ENCODE results near the gene FRAT2.
A peak's percentile ranks its signal among the peaks of the same experiment; 100 is the strongest.

The FRAT2 gene

DNA sequence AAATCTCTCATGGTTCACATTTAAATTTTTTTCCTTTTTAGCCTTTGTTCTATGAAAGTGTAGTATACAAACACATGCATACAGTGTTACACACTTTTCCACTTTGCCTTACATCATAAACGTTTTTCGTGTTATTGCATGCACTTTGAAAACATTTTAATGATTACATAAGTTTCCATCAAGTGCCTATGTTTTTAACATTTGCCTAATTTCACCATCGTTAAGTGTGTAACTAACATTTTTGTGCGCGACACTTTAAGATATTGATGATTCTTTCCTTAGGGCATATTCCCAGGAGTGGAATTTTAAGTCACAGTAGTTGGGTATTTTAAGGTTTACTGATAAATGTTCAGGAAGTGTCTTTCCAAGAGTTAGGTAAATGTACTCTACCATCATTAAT, 1.5 kb upstream of the FRAT2 start:
- WGBS (ENCODE audit: insufficient coverage, insufficient read length): no CpG with 5 or more reads among the region's 5 CpGs
- Histone ChIP-seq H3K9me3 (ENCODE audit: control insufficient read depth, insufficient read depth, low read length) (no peaks in the 10 kb centered on the region), H3K27ac (ENCODE audit: low read length) (no peak overlapping the region), H3K36me3 (ENCODE audit: control insufficient read depth, insufficient read depth, low read length) (0 out of 2 replicates have a peak, but pooled peaks cover 4% of the 10 kb centered on the region), H3K4me3 (ENCODE audit: low read length) (no peak overlapping the region), H3K4me1 (ENCODE audit: control insufficient read depth, insufficient read depth, low read length) (no peaks in the 10 kb centered on the region), H3K27me3 (ENCODE audit: control insufficient read depth, insufficient read depth, low read length) (no peaks in the 10 kb centered on the region)
- DNase-seq (ENCODE audit: low read depth, low spot score): no peak

- Histone ChIP-seq H3K36me3 (ENCODE audit: control insufficient read depth, insufficient read depth, low read length) (0 out of 2 replicates have a peak, but pooled peaks cover 4% of the 10 kb centered on the region), H3K27me3 (ENCODE audit: control insufficient read depth, insufficient read depth, low read length) (no peaks in the 10 kb centered on the region), H3K27ac (ENCODE audit: low read length) (no peak overlapping the region), H3K4me3 (ENCODE audit: low read length) (peak overlapping the region; percentile 98; the same call in 1 of the 2 replicates), H3K9me3 (ENCODE audit: control insufficient read depth, insufficient read depth, low read length) (no peaks in the 10 kb centered on the region), H3K4me1 (ENCODE audit: control insufficient read depth, insufficient read depth, low read length) (no peaks in the 10 kb centered on the region)
- WGBS (ENCODE audit: insufficient coverage, insufficient read length): no CpG with 5 or more reads among the region's 25 CpGs
- DNase-seq (ENCODE audit: low read depth, low spot score): no peak
Observed at GRCh38 chr10:97335188-97335619, 675 bp upstream of the FRAT2 start.

DNA sequence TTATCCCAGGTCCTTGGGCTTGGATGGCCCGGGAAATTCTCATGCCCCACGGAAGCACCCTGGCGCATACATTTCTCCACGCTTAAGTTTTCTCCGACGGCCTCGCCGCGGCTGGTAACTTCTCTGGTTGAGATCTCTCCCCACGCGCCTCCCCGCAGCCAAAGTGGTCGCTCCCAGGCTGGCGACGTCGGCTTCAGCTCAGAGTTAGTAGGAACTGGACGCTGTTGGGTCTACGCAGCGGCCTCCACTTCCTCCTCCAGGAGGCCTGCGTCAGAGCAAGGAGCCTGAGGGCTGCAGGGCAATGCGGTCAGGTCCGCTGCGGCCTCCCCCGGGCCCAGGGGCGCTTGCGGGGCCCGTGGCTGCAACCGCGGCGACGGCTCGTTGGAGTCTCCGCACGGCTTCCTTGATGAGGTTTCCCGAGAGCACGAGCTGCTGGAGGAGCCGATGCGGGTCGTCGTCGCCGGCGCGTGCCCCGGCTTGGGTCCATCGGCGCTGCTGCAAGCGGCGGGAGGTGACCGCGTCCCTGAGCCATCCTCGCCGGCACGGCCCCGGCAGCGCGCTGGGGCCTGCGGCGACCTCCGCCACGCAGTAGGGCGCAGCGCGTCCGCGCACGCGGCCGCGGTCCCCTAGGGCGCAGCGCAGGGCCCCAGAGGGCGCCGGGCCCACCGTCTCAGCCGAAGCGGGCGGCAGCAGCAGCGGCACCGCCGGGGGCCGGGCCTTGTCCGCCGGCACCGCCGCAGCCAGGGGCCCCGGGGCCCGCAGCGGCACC, 744 bp downstream of the FRAT2 start:
- H3K4me3 ChIP-seq (ENCODE audit: low read length): peak overlapping the region; percentile 98

GRCh38 chr10:97333351-97333600, 1.3 kb downstream of the FRAT2 start:
- no peaks in the 10 kb centered on the region for H3K27me3 ChIP-seq (ENCODE audit: control insufficient read depth, insufficient read depth, low read length)
- H3K4me3 ChIP-seq (ENCODE audit: low read length): peak overlapping the region; percentile 98; the same call in 1 of the 2 replicates
- H3K27ac ChIP-seq (ENCODE audit: low read length): no peak overlapping the region
- no peaks in the 10 kb centered on the region for H3K9me3 ChIP-seq (ENCODE audit: control insufficient read depth, insufficient read depth, low read length)
- H3K36me3 ChIP-seq (ENCODE audit: control insufficient read depth, insufficient read depth, low read length): peaks cover 8% of the 10 kb centered on the region; the same call in 1 of the 2 replicates
- no peak for DNase-seq (ENCODE audit: low read depth, low spot score)
- no peaks in the 10 kb centered on the region for H3K4me1 ChIP-seq (ENCODE audit: control insufficient read depth, insufficient read depth, low read length)
- no CpG with 5 or more reads among the region's 7 CpGs for WGBS (ENCODE audit: insufficient coverage, insufficient read length)

More for the DNA sequence above, 744 bp downstream of the FRAT2 start:
- H3K27me3 ChIP-seq (ENCODE audit: control insufficient read depth, insufficient read depth, low read length): no peaks in the 10 kb centered on the region
- no peak overlapping the region for H3K27ac ChIP-seq (ENCODE audit: low read length)
- DNase-seq (ENCODE audit: low read depth, low spot score): no peak
- no CpG with 5 or more reads among the region's 89 CpGs for WGBS (ENCODE audit: insufficient coverage, insufficient read length)
- no peaks in the 10 kb centered on the region for H3K4me1 ChIP-seq (ENCODE audit: control insufficient read depth, insufficient read depth, low read length)
- H3K36me3 ChIP-seq (ENCODE audit: control insufficient read depth, insufficient read depth, low read length): peaks cover 8% of the 10 kb centered on the region; the same call in 1 of the 2 replicates
- no peaks in the 10 kb centered on the region for H3K9me3 ChIP-seq (ENCODE audit: control insufficient read depth, insufficient read depth, low read length)

DNA sequence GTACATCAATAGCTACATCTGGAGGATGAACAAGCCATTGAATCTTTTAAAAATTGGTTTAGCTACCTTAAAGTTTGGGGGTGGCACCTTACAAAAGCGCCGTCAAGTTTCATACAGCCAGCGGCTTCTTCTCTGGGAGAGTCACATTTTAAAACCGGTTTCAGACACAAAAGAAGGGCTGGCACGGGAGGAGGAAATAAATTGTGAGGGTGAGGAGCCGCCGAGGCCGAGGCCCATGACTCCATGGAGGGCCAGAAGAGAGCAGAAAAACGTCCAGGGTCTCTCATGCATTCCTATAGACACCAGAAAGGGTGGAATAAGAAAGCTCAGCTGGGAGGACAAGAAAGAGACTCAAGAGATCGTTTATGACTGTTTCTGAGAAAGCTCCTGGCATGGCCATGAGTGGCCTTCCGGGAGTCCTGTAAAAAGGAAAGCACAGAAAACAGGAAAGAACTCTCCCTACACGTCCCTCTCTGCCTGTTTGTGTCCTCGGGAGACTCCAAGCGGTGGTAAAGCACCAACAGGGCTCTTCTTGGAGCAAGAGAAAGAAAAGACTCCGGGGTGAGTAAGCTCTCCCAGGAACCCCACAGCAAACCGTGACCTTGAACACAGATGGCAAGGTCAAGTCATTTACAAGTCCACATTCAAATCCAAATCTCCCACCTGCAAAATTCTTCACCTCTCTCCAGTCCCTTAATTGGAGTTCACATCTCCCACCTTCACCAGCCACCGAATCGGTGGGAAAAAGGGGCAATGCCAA, 1.8 kb downstream of the FRAT2 start:
- H3K4me1 ChIP-seq (ENCODE audit: control insufficient read depth, insufficient read depth, low read length): no peaks in the 10 kb centered on the region
- WGBS (ENCODE audit: insufficient coverage, insufficient read length): no CpG with 5 or more reads among the region's 18 CpGs
- peaks cover 8% of the 10 kb centered on the region; the same call in 1 of the 2 replicates for H3K36me3 ChIP-seq (ENCODE audit: control insufficient read depth, insufficient read depth, low read length)
- no peak overlapping the region for H3K27ac ChIP-seq (ENCODE audit: low read length)
- no peaks in the 10 kb centered on the region for H3K9me3 ChIP-seq (ENCODE audit: control insufficient read depth, insufficient read depth, low read length)
- no peaks in the 10 kb centered on the region for H3K27me3 ChIP-seq (ENCODE audit: control insufficient read depth, insufficient read depth, low read length)
- DNase-seq (ENCODE audit: low read depth, low spot score): no peak
- H3K4me3 ChIP-seq (ENCODE audit: low read length): peak overlapping the region; percentile 98; the same call in 1 of the 2 replicates

GRCh38 chr10:97331153-97331703, 3.3 kb downstream of the FRAT2 start:
- H3K4me1 ChIP-seq (ENCODE audit: control insufficient read depth, insufficient read depth, low read length): no peaks in the 10 kb centered on the region
- H3K36me3 ChIP-seq (ENCODE audit: control insufficient read depth, insufficient read depth, low read length): peaks cover 8% of the 10 kb centered on the region; the same call in 1 of the 2 replicates
- no peaks in the 10 kb centered on the region for H3K27me3 ChIP-seq (ENCODE audit: control insufficient read depth, insufficient read depth, low read length)
- DNase-seq (ENCODE audit: low read depth, low spot score): no peak
- no peak overlapping the region for H3K4me3 ChIP-seq (ENCODE audit: low read length)
- no CpG with 5 or more reads among the region's 6 CpGs for WGBS (ENCODE audit: insufficient coverage, insufficient read length)
- H3K9me3 ChIP-seq (ENCODE audit: control insufficient read depth, insufficient read depth, low read length): no peaks in the 10 kb centered on the region
- H3K27ac ChIP-seq (ENCODE audit: low read length): no peak overlapping the region

GRCh38 chr10:97329766-97330165, 4.8 kb downstream of the FRAT2 start:
- Histone ChIP-seq H3K4me1 (ENCODE audit: control insufficient read depth, insufficient read depth, low read length) (0 out of 2 replicates have a peak, but pooled peaks cover 2% of the 10 kb centered on the region), H3K27ac (ENCODE audit: low read length) (no peak overlapping the region)

GRCh38 chr10:97328646-97329453, 5.7 kb downstream of the FRAT2 start:
- no peak overlapping the region for H3K27ac ChIP-seq (ENCODE audit: low read length)
- WGBS (ENCODE audit: insufficient coverage, insufficient read length): no CpG with 5 or more reads among the region's 3 CpGs
- peaks cover 6% of the 10 kb centered on the region; the same call in 1 of the 2 replicates for H3K36me3 ChIP-seq (ENCODE audit: control insufficient read depth, insufficient read depth, low read length)
- 0 out of 2 replicates have a peak, but pooled peaks cover 2% of the 10 kb centered on the region for H3K4me1 ChIP-seq (ENCODE audit: control insufficient read depth, insufficient read depth, low read length)
- H3K4me3 ChIP-seq (ENCODE audit: low read length): no peak overlapping the region
- no peaks in the 10 kb centered on the region for H3K9me3 ChIP-seq (ENCODE audit: control insufficient read depth, insufficient read depth, low read length)
- no peaks in the 10 kb centered on the region for H3K27me3 ChIP-seq (ENCODE audit: control insufficient read depth, insufficient read depth, low read length)
- DNase-seq (ENCODE audit: low read depth, low spot score): no peak

More at GRCh38 chr10:97329766-97330165, 4.8 kb downstream of the FRAT2 start:
- WGBS (ENCODE audit: insufficient coverage, insufficient read length): 100% methylated on average over 1 of the region's 5 CpGs
- no peak for DNase-seq (ENCODE audit: low read depth, low spot score)
- H3K36me3 ChIP-seq (ENCODE audit: control insufficient read depth, insufficient read depth, low read length): peaks cover 8% of the 10 kb centered on the region; the same call in 1 of the 2 replicates
- H3K4me3 ChIP-seq (ENCODE audit: low read length): no peak overlapping the region
- no peaks in the 10 kb centered on the region for H3K27me3 ChIP-seq (ENCODE audit: control insufficient read depth, insufficient read depth, low read length)
- no peaks in the 10 kb centered on the region for H3K9me3 ChIP-seq (ENCODE audit: control insufficient read depth, insufficient read depth, low read length)

- Histone ChIP-seq H3K4me1 (ENCODE audit: control insufficient read depth, insufficient read depth, low read length) (0 out of 2 replicates have a peak, but pooled peaks cover 2% of the 10 kb centered on the region), H3K27me3 (ENCODE audit: control insufficient read depth, insufficient read depth, low read length) (no peaks in the 10 kb centered on the region), H3K36me3 (ENCODE audit: control insufficient read depth, insufficient read depth, low read length) (peaks cover 4% of the 10 kb centered on the region; the same call in 1 of the 2 replicates), H3K4me3 (ENCODE audit: low read length) (no peak overlapping the region), H3K9me3 (ENCODE audit: control insufficient read depth, insufficient read depth, low read length) (no peaks in the 10 kb centered on the region), H3K27ac (ENCODE audit: low read length) (no peak overlapping the region)
- DNase-seq (ENCODE audit: low read depth, low spot score): no peak
- no CpG with 5 or more reads among the region's 7 CpGs for WGBS (ENCODE audit: insufficient coverage, insufficient read length)
Observed at GRCh38 chr10:97327348-97328294, 6.9 kb downstream of the FRAT2 start.
